ENCODE data around the gene UGT1A8.

The UGT1A8 gene

DNA sequence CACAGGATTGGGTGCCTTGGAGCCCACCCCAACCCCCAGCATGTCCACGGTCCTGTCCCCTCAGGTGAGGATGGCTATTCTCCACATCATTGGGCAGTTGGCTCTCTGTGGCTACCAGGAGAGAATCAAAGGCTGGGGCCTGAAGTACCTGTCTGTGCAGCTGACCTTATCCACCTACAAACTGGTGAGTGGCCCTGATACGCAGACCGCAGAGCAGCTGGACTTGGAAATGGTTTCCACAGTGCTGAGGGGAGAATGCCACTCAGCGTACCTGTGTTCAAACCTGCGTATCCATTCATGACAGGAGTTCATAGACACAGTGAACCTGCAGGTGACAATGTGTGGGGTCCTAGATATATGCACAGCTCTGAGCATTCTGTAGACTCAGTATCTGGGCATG is 182.3 kb downstream of the UGT1A8 start:
- H3K9me3 Mint-ChIP-seq: peaks cover 4% of the 10 kb centered on the region
- H3K27me3 Mint-ChIP-seq: peaks cover 38% of the 10 kb centered on the region
- no peak for ATAC-seq
- H3K27ac Mint-ChIP-seq: no peak overlapping the region
- no peak overlapping the region for H3K4me3 Mint-ChIP-seq
- no peaks in the 10 kb centered on the region for H3K36me3 Mint-ChIP-seq
- H3K4me1 Mint-ChIP-seq: peaks cover 6% of the 10 kb centered on the region

DNA sequence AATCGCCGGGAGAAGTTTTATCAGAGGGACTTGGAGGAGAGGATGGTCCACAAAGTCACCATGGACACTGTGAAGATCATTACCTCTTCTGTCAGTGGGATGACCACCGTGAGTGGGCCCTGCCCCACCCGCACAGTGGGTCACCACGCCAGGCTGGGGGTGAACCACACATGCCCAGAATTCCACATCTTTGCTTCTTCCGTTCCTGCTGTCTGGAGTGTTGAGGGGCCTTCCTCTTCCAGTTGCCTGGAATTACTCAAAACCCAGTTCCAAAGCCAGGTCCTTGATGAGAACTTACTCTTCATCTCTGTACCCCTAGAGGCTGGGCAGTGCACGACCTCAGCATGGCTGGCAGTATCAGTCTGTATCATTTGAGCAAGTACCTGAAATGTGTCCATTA is 182.8 kb downstream of the UGT1A8 start:
- peaks cover 4% of the 10 kb centered on the region for H3K9me3 Mint-ChIP-seq

DNA sequence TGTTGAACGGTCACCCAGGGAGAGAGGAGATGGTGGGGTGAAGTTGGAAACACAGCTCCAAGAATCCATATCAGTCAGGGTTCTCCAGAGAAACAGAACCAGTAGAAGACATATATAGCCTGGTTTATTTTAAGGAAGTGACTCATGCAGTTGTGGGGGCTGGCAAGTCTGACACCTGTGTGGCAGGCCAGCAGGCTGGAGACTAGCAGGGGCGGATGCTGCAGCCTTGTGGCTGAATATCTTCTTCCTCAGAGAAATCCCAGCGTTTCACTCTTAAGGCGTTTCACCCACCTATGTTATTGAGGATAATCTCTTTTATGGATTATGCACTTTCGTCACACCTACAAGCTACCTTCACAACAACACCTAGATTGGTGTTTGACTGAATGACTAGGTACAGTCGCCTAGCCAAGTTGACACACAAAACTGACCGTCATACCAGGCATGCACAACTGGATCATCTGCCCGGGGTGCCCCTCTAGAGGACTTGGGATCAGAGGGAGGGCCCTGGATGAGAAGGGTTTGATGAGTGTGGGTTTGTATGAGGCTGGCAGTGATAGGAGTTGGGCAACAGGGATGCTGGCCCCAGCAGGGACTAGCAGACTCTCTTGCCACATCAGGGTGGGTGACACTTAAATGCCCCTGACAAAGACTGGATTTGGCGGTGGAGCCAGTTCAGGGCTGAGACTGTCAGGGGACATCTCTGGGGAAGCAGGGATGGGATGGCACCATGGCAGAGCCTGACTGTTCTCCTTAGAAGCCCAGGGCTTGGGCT is 184.1 kb downstream of the UGT1A8 start:
- Mint-ChIP-seq H3K27ac (no peak overlapping the region), H3K9me3 (peaks cover 4% of the 10 kb centered on the region), H3K36me3 (no peaks in the 10 kb centered on the region), H3K4me1 (peaks cover 6% of the 10 kb centered on the region), H3K4me3 (no peak overlapping the region), H3K27me3 (peaks cover 37% of the 10 kb centered on the region)
- ATAC-seq: no peak

More for the DNA sequence above, 182.8 kb downstream of the UGT1A8 start:
- peaks cover 6% of the 10 kb centered on the region for H3K4me1 Mint-ChIP-seq
- no peak overlapping the region for H3K4me3 Mint-ChIP-seq
- ATAC-seq: no peak
- no peaks in the 10 kb centered on the region for H3K36me3 Mint-ChIP-seq
- H3K27ac Mint-ChIP-seq: no peak overlapping the region
- peaks cover 37% of the 10 kb centered on the region for H3K27me3 Mint-ChIP-seq

DNA sequence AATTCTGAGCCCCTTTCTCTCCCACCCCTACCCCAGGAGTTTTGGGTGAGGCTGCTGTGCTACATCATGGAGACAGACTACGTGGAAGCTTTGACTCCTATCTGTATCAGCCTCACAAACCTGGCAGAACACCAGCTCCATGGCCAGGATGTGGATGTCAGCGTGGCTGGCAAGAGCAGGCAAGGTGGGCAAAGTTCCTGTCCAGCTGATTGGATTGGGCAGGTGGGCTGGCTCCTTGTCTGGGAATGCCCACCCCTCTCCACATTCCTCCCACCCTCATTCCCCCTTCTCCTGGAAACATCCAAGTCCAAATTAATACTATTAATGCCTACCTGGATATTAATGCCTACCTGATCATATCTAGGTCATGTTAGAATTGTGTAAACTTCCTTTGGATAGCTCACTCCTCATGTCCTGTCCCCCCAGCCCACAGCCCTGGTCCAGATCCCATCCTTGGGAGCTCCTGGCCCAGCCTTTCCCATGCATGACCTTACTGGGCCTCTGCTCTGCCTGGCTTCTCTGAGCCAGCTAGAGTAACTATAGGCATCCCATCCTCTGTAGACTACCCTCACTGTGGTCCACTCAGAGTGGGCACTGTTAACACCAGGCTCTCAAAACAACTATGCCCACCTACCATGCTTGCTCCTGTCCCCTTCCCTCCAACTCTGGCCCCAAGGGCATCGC is 184.8 kb downstream of the UGT1A8 start:
- Mint-ChIP-seq H3K9me3 (peaks cover 4% of the 10 kb centered on the region), H3K4me3 (no peak overlapping the region), H3K4me1 (peaks cover 6% of the 10 kb centered on the region)

DNA sequence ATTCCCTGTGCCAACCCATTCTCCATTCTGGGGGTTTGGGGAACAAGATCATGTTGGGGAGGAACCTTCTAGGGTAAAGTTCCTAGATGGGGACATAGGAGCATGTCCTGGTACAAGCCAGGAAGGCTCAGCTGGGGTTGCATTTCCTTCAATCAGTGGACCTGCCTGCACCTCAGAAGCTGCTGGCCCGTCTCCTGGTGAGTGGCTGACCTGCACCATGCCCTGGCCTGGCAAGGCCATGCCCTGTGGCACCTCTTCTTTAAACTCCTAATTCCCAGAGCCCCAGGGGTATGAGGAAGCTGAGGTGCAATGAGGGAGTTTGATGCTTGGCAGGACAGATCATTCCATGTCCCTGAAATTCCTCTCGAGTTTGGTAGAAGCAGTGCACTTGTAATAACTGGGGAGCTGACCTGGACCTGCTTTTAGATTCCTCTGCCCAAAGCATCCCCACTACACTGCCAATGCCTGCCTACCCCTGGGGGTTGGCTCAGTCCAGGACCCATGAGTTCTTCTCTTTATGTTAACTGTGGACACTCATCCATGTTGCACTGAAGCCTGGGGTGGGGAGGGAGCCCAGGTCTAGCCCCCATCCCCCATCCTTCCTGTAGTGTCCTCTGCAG is 186.0 kb downstream of the UGT1A8 start:
- Mint-ChIP-seq H3K27me3 (peaks cover 33% of the 10 kb centered on the region), H3K4me1 (peaks cover 6% of the 10 kb centered on the region), H3K4me3 (no peak overlapping the region), H3K9me3 (peaks cover 4% of the 10 kb centered on the region), H3K36me3 (no peaks in the 10 kb centered on the region), H3K27ac (no peak overlapping the region)
- ATAC-seq: no peak

More for the DNA sequence above, 184.8 kb downstream of the UGT1A8 start:
- H3K36me3 Mint-ChIP-seq: no peaks in the 10 kb centered on the region
- H3K27ac Mint-ChIP-seq: no peak overlapping the region
- no peak for ATAC-seq
- peaks cover 37% of the 10 kb centered on the region for H3K27me3 Mint-ChIP-seq

DNA sequence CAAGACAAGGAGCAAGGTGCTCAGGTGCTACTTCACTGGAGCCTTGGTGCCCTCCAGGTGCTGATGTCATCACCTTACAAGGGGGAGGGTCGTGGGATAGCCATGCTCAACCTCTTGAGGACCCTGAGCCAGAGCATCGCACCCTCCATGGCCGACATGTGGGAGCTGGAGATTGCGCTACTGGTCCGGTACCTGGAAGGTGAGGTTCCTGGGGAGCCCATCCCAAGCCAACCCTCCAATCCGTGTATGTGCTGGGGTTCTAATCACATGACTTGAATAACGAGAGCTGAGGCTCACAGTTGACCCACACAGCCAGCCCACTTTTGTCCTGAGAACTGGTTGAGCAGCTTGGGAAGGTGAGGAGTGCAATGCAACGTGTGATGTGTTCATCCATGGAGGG is 186.6 kb downstream of the UGT1A8 start:
- ATAC-seq: no peak
- no peak overlapping the region for H3K4me3 Mint-ChIP-seq
- H3K27me3 Mint-ChIP-seq: peaks cover 34% of the 10 kb centered on the region
- no peaks in the 10 kb centered on the region for H3K36me3 Mint-ChIP-seq
- peaks cover 6% of the 10 kb centered on the region for H3K4me1 Mint-ChIP-seq
- peaks cover 4% of the 10 kb centered on the region for H3K9me3 Mint-ChIP-seq
- no peak overlapping the region for H3K27ac Mint-ChIP-seq

DNA sequence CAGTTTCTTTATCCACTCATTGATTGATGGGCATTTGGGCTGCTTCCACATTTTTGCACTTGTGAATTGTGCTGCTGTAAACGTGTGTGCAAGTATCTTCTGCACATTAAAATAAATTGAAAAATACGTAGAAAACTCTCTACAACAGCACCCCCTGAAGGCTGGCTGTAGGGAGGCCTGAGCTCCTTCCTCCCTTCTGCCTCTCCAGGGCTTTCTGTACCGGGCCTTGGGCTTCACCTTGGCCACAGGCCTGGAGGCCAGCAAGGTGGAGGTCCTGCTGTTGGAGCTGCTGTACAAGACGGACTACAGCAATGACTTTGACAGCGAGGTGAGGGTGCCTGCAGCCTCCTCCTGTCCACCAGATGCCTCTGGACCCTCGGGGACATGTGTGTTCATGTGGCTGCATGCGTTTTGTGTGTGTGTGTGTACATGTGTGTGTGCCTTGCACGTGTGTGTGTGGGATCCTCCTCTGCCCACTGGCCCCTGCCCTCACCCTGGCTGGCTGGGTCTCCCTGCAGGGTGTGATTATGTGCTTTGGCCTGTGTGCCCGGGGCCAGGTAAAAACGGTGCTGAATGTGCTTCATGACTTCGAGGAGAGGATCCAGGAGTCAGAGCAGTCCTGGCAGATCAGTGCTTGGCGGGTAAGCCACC is 189.9 kb downstream of the UGT1A8 start:
- Mint-ChIP-seq H3K27ac (no peak overlapping the region), H3K36me3 (no peaks in the 10 kb centered on the region), H3K4me1 (no peaks in the 10 kb centered on the region), H3K9me3 (no peaks in the 10 kb centered on the region), H3K27me3 (peaks cover 62% of the 10 kb centered on the region), H3K4me3 (no peak overlapping the region)
- ATAC-seq: no peak

DNA sequence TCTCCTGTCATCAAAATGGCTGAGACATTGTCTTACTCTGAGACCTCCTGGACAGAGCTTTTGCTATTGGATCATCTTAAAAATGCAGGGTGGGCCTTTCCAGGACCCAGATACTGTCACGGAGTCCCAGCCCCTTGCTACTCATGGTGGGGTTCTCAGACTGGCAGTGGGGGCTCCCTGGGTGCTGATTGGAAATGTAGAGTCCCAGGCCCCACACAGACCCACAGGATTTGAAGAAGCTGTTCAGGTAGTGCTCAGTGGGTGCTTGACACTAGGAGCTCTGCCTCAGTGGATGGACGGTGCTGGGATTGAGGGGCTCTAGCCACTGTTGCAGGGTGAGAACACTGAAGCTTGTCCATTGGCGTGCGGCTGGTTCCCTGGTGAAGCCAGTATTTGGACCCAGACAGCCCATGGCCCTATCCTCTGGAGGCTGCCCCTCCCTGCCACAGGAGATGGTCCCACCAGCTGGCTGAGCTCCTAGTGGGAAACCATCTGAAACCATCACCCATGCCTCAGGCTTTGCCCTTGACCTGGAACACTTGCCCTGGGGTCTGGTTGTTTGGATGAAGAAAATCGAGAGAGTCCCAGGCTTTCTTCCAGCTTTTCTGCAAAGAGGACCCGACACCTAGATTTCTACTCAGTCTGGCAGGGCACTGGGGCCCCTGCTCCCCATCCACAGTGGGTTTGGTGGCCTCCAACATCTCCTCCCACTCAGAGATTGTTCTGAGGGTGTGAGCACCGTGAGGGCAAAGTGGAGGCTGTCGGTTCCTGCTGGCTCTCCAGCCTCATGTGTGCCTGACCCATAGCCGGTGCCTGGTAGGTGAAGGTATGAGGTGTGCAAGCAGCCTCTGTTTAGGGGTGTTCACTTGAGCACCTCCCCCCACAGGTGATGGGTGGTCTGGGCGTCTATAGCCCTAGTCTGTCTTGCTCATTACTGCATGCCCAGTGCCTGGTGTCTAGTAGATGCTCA is 190.8 kb downstream of the UGT1A8 start:
- H3K27me3 Mint-ChIP-seq: peaks cover 53% of the 10 kb centered on the region
- no peaks in the 10 kb centered on the region for H3K4me1 Mint-ChIP-seq
- no peaks in the 10 kb centered on the region for H3K9me3 Mint-ChIP-seq
- no peaks in the 10 kb centered on the region for H3K36me3 Mint-ChIP-seq
- no peak for ATAC-seq
- H3K27ac Mint-ChIP-seq: no peak overlapping the region
- H3K4me3 Mint-ChIP-seq: no peak overlapping the region

DNA sequence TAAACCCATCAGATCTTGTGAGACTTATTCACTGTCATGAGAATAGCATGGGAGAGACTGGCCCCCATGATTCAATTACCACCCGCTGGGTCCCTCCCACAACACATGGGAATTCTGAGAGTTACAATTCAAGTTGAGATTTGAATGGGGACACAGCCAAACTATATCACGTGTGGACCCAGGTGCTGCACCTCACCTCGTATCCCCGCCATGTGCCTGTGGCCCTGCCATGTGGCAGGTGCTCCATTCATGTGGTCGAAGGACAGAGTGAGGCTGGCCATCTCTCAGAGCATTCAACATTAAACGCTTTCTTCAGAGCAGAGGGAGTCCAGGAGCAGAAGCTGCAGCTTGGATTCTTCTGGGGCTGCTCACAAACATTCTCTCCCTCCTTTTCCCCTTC is 193.0 kb downstream of the UGT1A8 start:
- Mint-ChIP-seq H3K36me3 (no peaks in the 10 kb centered on the region), H3K4me3 (no peak overlapping the region), H3K27me3 (peaks cover 35% of the 10 kb centered on the region), H3K27ac (no peak overlapping the region), H3K9me3 (no peaks in the 10 kb centered on the region), H3K4me1 (no peaks in the 10 kb centered on the region)
- no peak for ATAC-seq

DNA sequence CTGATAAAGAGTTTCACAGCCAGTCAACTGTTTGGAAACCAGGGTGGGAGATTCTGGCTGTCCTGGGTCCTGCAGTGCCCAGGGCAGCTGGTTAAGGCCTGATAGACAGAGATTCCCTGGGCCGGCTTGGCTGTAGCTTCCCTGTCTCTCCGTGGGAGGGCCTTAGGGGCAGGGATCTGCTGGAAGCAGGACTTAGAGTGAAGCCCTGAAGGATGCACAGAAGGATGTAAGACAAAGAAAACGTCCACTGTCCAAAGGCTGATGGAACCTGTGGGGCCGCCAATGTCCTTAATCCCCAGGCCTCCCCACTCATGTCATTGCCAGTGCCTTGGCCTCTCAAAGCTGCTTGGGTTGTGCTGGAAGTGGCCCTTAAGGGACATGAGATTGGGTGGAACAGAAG is 193.7 kb downstream of the UGT1A8 start:
- Mint-ChIP-seq H3K4me1 (no peaks in the 10 kb centered on the region), H3K36me3 (no peaks in the 10 kb centered on the region), H3K4me3 (no peak overlapping the region), H3K27ac (no peak overlapping the region), H3K9me3 (no peaks in the 10 kb centered on the region), H3K27me3 (peaks cover 35% of the 10 kb centered on the region)
- no peak for ATAC-seq

DNA sequence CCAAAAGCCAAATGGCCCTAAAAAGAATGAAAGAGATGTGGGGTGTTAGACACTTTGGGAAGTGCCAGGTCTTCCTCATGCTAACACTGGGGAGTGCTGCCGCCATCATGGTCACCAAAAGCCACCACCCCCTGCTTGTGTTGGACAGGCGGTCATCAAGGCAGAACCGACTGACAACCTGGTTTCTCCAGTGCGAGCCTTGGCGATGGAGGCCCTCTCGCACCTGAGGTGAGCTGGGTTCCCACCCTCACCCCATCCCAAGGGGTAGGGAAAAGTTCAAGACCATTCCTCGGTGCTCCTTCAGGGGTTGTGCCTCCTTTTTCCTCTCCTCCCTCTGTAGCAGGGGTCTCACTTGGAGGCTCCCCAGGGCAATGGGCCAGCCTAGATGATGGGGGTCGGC is 194.3 kb downstream of the UGT1A8 start:
- no peak for ATAC-seq
- H3K9me3 Mint-ChIP-seq: no peaks in the 10 kb centered on the region
- no peaks in the 10 kb centered on the region for H3K4me1 Mint-ChIP-seq
- H3K36me3 Mint-ChIP-seq: no peaks in the 10 kb centered on the region
- no peak overlapping the region for H3K27ac Mint-ChIP-seq
- H3K27me3 Mint-ChIP-seq: peaks cover 35% of the 10 kb centered on the region
- H3K4me3 Mint-ChIP-seq: no peak overlapping the region

DNA sequence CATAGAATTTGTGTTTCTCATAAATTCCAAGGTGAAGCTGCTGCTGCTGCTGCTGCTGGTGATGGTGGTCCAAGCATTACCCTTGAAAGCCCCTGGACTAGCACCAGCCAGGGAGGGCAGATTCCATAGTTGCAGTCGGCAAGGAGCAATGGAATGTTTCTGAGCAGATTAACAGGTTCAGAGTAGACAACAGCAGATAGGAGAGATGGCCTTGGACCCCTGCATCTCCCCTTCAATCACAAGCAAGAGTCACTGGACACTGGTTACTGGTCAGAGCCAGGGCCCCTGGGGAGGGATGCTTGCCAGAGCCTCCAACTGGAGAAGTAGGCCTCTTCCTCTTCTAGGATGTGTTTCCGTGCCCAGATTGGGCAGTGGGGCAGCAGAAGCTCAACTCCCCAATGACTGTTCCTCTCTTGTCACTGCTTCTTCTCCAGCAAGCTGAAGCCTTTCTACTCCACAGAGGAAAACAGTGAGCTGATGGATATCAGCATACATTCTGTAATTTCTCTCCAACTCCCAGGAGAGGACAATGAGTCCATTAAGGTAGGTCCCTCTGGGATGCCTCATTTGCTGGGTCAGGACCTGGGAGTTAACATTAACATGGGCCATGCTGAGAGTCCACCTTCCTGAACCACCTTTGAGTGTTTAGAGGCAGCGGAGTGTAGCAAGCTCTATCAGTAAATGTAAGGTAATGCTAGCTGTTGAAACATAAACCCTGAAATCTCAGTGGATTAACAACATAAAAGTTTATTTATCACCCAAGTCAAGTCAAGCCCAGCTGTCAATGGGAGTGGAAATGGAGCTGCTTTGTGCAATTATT is 196.0 kb downstream of the UGT1A8 start:
- Mint-ChIP-seq H3K9me3 (no peaks in the 10 kb centered on the region), H3K4me3 (no peak overlapping the region), H3K4me1 (no peaks in the 10 kb centered on the region), H3K36me3 (no peaks in the 10 kb centered on the region), H3K27me3 (peaks cover 52% of the 10 kb centered on the region), H3K27ac (no peak overlapping the region)
- no peak for ATAC-seq

DNA sequence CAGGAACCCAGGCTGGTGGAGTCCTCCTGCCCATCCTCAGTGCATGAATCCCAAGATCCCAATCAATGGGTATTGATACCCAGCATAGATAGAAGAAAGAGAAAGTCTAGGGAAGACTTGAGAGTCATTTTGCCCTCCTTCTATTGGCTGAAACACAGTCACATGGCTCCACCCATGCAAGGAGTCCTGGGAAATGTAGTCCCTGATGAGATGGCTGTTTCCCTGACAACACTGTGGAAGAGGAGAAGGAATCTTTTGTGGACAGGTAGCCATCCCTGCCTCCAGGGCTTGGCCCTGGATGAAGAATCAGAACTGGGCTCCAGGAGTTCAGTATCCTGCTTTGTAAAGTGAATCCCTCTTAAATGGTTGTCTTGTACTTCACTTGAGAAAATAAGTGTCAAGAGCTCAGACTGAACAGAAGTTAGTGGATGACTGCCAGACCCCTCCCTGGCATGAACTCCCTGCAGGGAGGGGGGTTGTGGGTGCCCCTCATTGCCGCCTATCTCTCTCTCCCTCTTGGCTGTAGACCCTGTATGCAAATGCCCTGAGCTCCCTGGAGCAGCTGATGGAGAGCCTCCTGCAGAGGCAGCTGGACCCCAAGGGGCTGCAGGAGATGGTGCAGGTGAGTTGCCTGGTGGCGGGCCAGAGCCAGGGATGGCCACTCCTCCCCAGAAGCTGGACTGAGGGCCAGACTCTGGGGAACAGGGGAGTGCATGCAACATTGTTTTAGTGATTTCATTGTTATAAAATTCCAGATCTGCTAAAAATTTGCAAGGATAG is 196.8 kb downstream of the UGT1A8 start:
- ATAC-seq: no peak
- Mint-ChIP-seq H3K9me3 (no peaks in the 10 kb centered on the region), H3K36me3 (no peaks in the 10 kb centered on the region), H3K27me3 (peaks cover 51% of the 10 kb centered on the region), H3K4me3 (no peak overlapping the region), H3K27ac (no peak overlapping the region), H3K4me1 (no peaks in the 10 kb centered on the region)
